HG02943 (cell line): ENCODE data around the gene CFDP1.

Experiments used
- ATAC-seq: cut with Tn5 transposase; IDR thresholded peaks from one replicate; pipeline ENCODE4 v1.9.1; 2021; ENCODE audit warnings: mild to moderate bottlenecking, low read depth, moderate library complexity; ENCODE audit not compliant: unreplicated experiment

Gene CFDP1

GRCh38 chr16:75377729-75378386, 55.4 kb downstream of the CFDP1 start:
- ATAC-seq: no peak

- no peak for ATAC-seq
Measured at GRCh38 chr16:75376475-75377161, 56.7 kb downstream of the CFDP1 start.

GRCh38 chr16:75374388-75374787, 58.9 kb downstream of the CFDP1 start:
- no peak for ATAC-seq

GRCh38 chr16:75372236-75372856, 61.0 kb downstream of the CFDP1 start:
- ATAC-seq: no peak

GRCh38 chr16:75371171-75371570, 62.1 kb downstream of the CFDP1 start:
- no peak for ATAC-seq

- ATAC-seq: no peak
Measured at GRCh38 chr16:75364286-75364791, 69.0 kb downstream of the CFDP1 start.

GRCh38 chr16:75362846-75363245, 70.5 kb downstream of the CFDP1 start:
- ATAC-seq: no peak

GRCh38 chr16:75361936-75362335, 71.4 kb downstream of the CFDP1 start:
- ATAC-seq: no peak

- no peak for ATAC-seq
Measured at GRCh38 chr16:75354170-75354569, 79.1 kb downstream of the CFDP1 start.

- no peak for ATAC-seq
Measured at GRCh38 chr16:75351183-75351582, 82.1 kb downstream of the CFDP1 start.

- ATAC-seq: no peak
Measured at GRCh38 chr16:75345711-75346110, 87.6 kb downstream of the CFDP1 start.

- no peak for ATAC-seq
Measured at GRCh38 chr16:75343941-75344340, 89.4 kb downstream of the CFDP1 start.

- ATAC-seq: no peak
Measured at GRCh38 chr16:75343286-75343685, 90.0 kb downstream of the CFDP1 start.

- ATAC-seq: no peak
Measured at GRCh38 chr16:75342308-75342811, 90.9 kb downstream of the CFDP1 start.

GRCh38 chr16:75341564-75342307, 91.6 kb downstream of the CFDP1 start:
- no peak for ATAC-seq

GRCh38 chr16:75340741-75341491, 92.4 kb downstream of the CFDP1 start:
- no peak for ATAC-seq

- ATAC-seq: no peak
Measured at GRCh38 chr16:75337430-75337829, 95.9 kb downstream of the CFDP1 start.

GRCh38 chr16:75336521-75336920, 96.8 kb downstream of the CFDP1 start:
- no peak for ATAC-seq

GRCh38 chr16:75333721-75334163, 99.6 kb downstream of the CFDP1 start:
- no peak for ATAC-seq

GRCh38 chr16:75329943-75330342, 103.4 kb downstream of the CFDP1 start:
- ATAC-seq: no peak
